GM18868 (cell line): ENCODE measurements around the gene TPSD1.
"Not testable (repeated sequence)": the region's sequence is repeated elsewhere in the genome, so short reads cannot be mapped to it uniquely, and the experiment has no call there.

Experiments
- ATAC-seq: cut with Tn5 transposase; IDR thresholded peaks from one replicate; pipeline ENCODE4 v1.9.1; 2021; ENCODE audit warnings: mild to moderate bottlenecking, moderate library complexity; ENCODE audit not compliant: unreplicated experiment

Gene TPSD1

GRCh38 chr16:1220841-1221627 lies 34.8 kb upstream of the TPSD1 start:
- no peak for ATAC-seq

- no peak for ATAC-seq
Measured at GRCh38 chr16:1221628-1222552, 34.0 kb upstream of the TPSD1 start.

- ATAC-seq = no peak
Measured at GRCh38 chr16:1222553-1223354, 33.1 kb upstream of the TPSD1 start.

- no peak for ATAC-seq
Measured at GRCh38 chr16:1223355-1224214, 32.3 kb upstream of the TPSD1 start.

- no peak for ATAC-seq
Measured at GRCh38 chr16:1224558-1224957, 31.3 kb upstream of the TPSD1 start.

GRCh38 chr16:1225051-1225451 lies 30.8 kb upstream of the TPSD1 start, which contains the start of gene TPSG1:
Gene TPSG1, minus strand, starts transcription at chr16:1225268. Its CDS starts 16 bp downstream, at chr16:1225252.
- ATAC-seq = no peak

- not testable (repeated sequence) for ATAC-seq
Measured at GRCh38 chr16:1225728-1226311, 30.0 kb upstream of the TPSD1 start.

- ATAC-seq = not testable (repeated sequence)
Measured at GRCh38 chr16:1226692-1227091, 29.2 kb upstream of the TPSD1 start.

- ATAC-seq = not testable (repeated sequence)
Measured at GRCh38 chr16:1228227-1228626, 27.6 kb upstream of the TPSD1 start.

- ATAC-seq = not testable (repeated sequence)
Measured at GRCh38 chr16:1229476-1229875, 26.4 kb upstream of the TPSD1 start.

- not testable (repeated sequence) for ATAC-seq
Measured at GRCh38 chr16:1230084-1230470, 25.8 kb upstream of the TPSD1 start, which contains the start of gene TPSB2. Gene TPSB2, minus strand, starts transcription at chr16:1230184. Its CDS starts 233 bp downstream, at chr16:1229951.

- not testable (repeated sequence) for ATAC-seq
Measured at GRCh38 chr16:1230471-1231212, 25.2 kb upstream of the TPSD1 start.

GRCh38 chr16:1231301-1231700 lies 24.6 kb upstream of the TPSD1 start:
- ATAC-seq = not testable (repeated sequence)

- ATAC-seq = not testable (repeated sequence)
Measured at GRCh38 chr16:1232049-1232748, 23.7 kb upstream of the TPSD1 start.

- not testable (repeated sequence) for ATAC-seq
Measured at GRCh38 chr16:1236659-1237058, 19.2 kb upstream of the TPSD1 start.

GRCh38 chr16:1237990-1238389 lies 17.9 kb upstream of the TPSD1 start:
- ATAC-seq = no peak

- ATAC-seq = not testable (repeated sequence)
Measured at GRCh38 chr16:1238909-1239308, 17.0 kb upstream of the TPSD1 start.

- not testable (repeated sequence) for ATAC-seq
Measured at GRCh38 chr16:1239575-1239974, 16.3 kb upstream of the TPSD1 start.
